Liver (tissue), 9 donors: Measurements from ENCODE around the gene UBE2F. TPM values are rescaled to one million over a fixed set of nuclear protein-coding genes. Genes with fewer than 3 reads are reported as not detected.

Experiments
- DNase-seq: peaks from one replicate; pipeline ENCODE4 v3.0.0-alpha.2; 2017; ENCODE audit warnings: low spot score
- H3K27ac ChIP-seq, 2 donors: one replicate each; pipeline ENCODE4 v1.7.0; 2013; ENCODE audit warnings: inconsistent platforms in 2 of 2, low read length in 2 of 2, control low read depth in 1 of 2, low read depth in 1 of 2, mild to moderate bottlenecking in 1 of 2
- H3K27me3 ChIP-seq, 4 donors: one replicate each; pipeline versions ENCODE4 v1.6.1 to v1.7.0; 2013; ENCODE audit warnings: low read length in 3 of 4, inconsistent platforms in 1 of 4, mild to moderate bottlenecking in 1 of 4, moderate library complexity in 1 of 4; ENCODE audit not compliant: control insufficient read depth in 4 of 4, insufficient read depth in 4 of 4
- H3K36me3 ChIP-seq, 4 donors: one replicate each; pipeline versions ENCODE4 v1.6.1 to v1.7.0; 2013; ENCODE audit warnings: low read length in 3 of 4, mild to moderate bottlenecking in 3 of 4, low read depth in 1 of 4, moderate library complexity in 1 of 4; ENCODE audit not compliant: control insufficient read depth in 4 of 4, insufficient read depth in 3 of 4
- H3K4me1 ChIP-seq, 4 donors: one replicate each; pipeline versions ENCODE4 v1.6.1 to v1.7.0; 2013; ENCODE audit warnings: low read length in 3 of 4, mild to moderate bottlenecking in 3 of 4, moderate library complexity in 1 of 4; ENCODE audit not compliant: control insufficient read depth in 4 of 4, insufficient read depth in 4 of 4
- H3K4me3 ChIP-seq, 3 donors: one replicate each; pipeline versions ENCODE4 v1.6.1 to v1.7.0; 2013; ENCODE audit warnings: low read length in 3 of 3, control low read depth in 1 of 3, low read depth in 1 of 3, mild to moderate bottlenecking in 1 of 3
- H3K9ac ChIP-seq, 2 donors: one replicate each; pipeline ENCODE4 v1.7.0; 2013; ENCODE audit warnings: low read length in 2 of 2, mild to moderate bottlenecking in 2 of 2, moderate library complexity in 2 of 2, control low read depth in 1 of 2, low read depth in 1 of 2
- H3K9me3 ChIP-seq, 4 donors: one replicate each; pipeline versions ENCODE4 v1.6.1 to v1.7.0; 2013; ENCODE audit warnings: low read length in 3 of 4; ENCODE audit not compliant: control insufficient read depth in 4 of 4
- ATF3 ChIP-seq: IDR thresholded peaks from 2 replicates; pipeline ENCODE4 v1.6.1; 2016; ENCODE audit warnings: antibody characterized with exemption
- FOXA1 ChIP-seq: IDR thresholded peaks from 2 replicates; pipeline ENCODE4 v1.6.1; 2016; ENCODE audit warnings: antibody characterized with exemption
- FOXA2 ChIP-seq: IDR thresholded peaks from 2 replicates; pipeline ENCODE4 v1.6.1; 2016; ENCODE audit warnings: antibody characterized with exemption
- GABPA ChIP-seq, 2 donors: IDR thresholded peaks in 1 of 2; conservative IDR thresholded peaks in 1 of 2; 2 replicates each; pipeline ENCODE4 v1.6.1; 2016; ENCODE audit warnings: antibody characterized with exemption in 2 of 2, mild to moderate bottlenecking in 1 of 2, moderate library complexity in 1 of 2
- JUND ChIP-seq, 2 donors: IDR thresholded peaks; 2 replicates each; pipeline ENCODE4 v1.6.1; 2016; ENCODE audit warnings: antibody characterized with exemption in 2 of 2
- NR2F2 ChIP-seq: IDR thresholded peaks from 2 replicates; pipeline ENCODE4 v1.6.1; 2016; ENCODE audit warnings: antibody characterized with exemption
- RAD21 ChIP-seq, 2 donors: IDR thresholded peaks; 2 replicates each; pipeline ENCODE4 v1.6.1; 2016; ENCODE audit warnings: antibody characterized with exemption in 2 of 2, mild to moderate bottlenecking in 2 of 2
- RXRA ChIP-seq, 2 donors: IDR thresholded peaks; 2 replicates each; pipeline ENCODE4 v1.6.1; 2017 to 2018; ENCODE audit warnings: antibody characterized with exemption in 2 of 2, mild to moderate bottlenecking in 1 of 2
- SP1 ChIP-seq: IDR thresholded peaks from 2 replicates; pipeline ENCODE4 v1.6.1; 2018; ENCODE audit warnings: antibody characterized with exemption, mild to moderate bottlenecking
- YY1 ChIP-seq: IDR thresholded peaks from 2 replicates; pipeline ENCODE4 v1.6.1; 2016; ENCODE audit warnings: antibody characterized with exemption, mild to moderate bottlenecking
- WGBS: extraction: QIAGEN DNeasy Blood & Tissue Kit; methylation state at CpG from one replicate; pipeline ENCODE4 v1.1.7; 2013; 5-methylcytosine and 5-hydroxymethylcytosine counted together
- polyA plus RNA-seq, 2 donors: library from polyadenylated mRNA; stranded (reverse) in 1 of 2; unstranded in 1 of 2; fragments of 200-250 nt in 1 of 2; fragments of >200 nt in 1 of 2; fragmentation: Nextera tagmentation in 1 of 2; extraction: Ambion mirVana in 1 of 2; gene quantifications; one replicate each; pipeline versions ENCODE4 v1.2.1 to v1.2.3, GENCODE V29; 2013 to 2015
- total RNA-seq, 2 donors: library from RNA; depleted of rRNA; stranded (reverse); fragments of >200 nt; gene quantifications; one replicate each; pipeline ENCODE4 v1.2.3, GENCODE V29; 2014
- TF ChIP-seq, protein P1 (sequence below): IDR thresholded peaks from 2 replicates; pipeline ENCODE4 v1.6.1; 2016; ENCODE audit warnings: antibody characterized with exemption
- TF ChIP-seq, protein P2 (sequence below): IDR thresholded peaks from 2 replicates; pipeline ENCODE4 v1.6.1; 2016; ENCODE audit warnings: antibody characterized with exemption, mild to moderate bottlenecking
- donor health status: healthy.
- donor health status: healthy.
- donor health status: healthy.
- donor health status: healthy.
- donor health status: healthy.

The UBE2F gene
- total and polyA plus RNA-seq, 4 donors: 30.5 to 55.3 (median 32.1) TPM

GRCh38 chr2:238004077-238004830, 37.4 kb downstream of the UBE2F start:
- no peaks in the 10 kb centered on the region for H3K9me3 ChIP-seq
- no peak overlapping the region for H3K9ac ChIP-seq
- TF ChIP-seq FOXA2 (no peak), FOXA1 (no peak), RXRA (IDR thresholded peaks at IDR 0.05) (no peak), RAD21 (IDR thresholded peaks at IDR 0.05) (no peak), SP1 (no peak), JUND (IDR thresholded peaks at IDR 0.05) (no peak)
- TF ChIP-seq, protein P1, sequence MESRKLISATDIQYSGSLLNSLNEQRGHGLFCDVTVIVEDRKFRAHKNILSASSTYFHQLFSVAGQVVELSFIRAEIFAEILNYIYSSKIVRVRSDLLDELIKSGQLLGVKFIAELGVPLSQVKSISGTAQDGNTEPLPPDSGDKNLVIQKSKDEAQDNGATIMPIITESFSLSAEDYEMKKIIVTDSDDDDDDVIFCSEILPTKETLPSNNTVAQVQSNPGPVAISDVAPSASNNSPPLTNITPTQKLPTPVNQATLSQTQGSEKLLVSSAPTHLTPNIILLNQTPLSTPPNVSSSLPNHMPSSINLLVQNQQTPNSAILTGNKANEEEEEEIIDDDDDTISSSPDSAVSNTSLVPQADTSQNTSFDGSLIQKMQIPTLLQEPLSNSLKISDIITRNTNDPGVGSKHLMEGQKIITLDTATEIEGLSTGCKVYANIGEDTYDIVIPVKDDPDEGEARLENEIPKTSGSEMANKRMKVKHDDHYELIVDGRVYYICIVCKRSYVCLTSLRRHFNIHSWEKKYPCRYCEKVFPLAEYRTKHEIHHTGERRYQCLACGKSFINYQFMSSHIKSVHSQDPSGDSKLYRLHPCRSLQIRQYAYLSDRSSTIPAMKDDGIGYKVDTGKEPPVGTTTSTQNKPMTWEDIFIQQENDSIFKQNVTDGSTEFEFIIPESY: no peak
- peaks cover 0 to 6% (median under 1%) of the 10 kb centered on the region in 4 donors for H3K36me3 ChIP-seq
- H3K4me3 ChIP-seq: no peak overlapping the region
- 94% methylated on average over 3 of the region's 3 CpGs for WGBS
- no peak for DNase-seq
- no peaks in the 10 kb centered on the region for H3K4me1 ChIP-seq
- no peaks in the 10 kb centered on the region for H3K27me3 ChIP-seq
- no peak overlapping the region for H3K27ac ChIP-seq

- DNase-seq: no peak
- H3K4me1 ChIP-seq: no peaks in the 10 kb centered on the region
- no peak overlapping the region for H3K4me3 ChIP-seq
- WGBS: 44% methylated on average over 1 of the region's 1 CpG
- no peak for TF ChIP-seq RAD21 (IDR thresholded peaks at IDR 0.05)
- TF ChIP-seq FOXA1: no peak
- no peak for TF ChIP-seq YY1
- TF ChIP-seq GABPA (IDR thresholded peaks at IDR 0.05 in 1 of 2, conservative IDR thresholded peaks at IDR 0.05 in 1 of 2): no peak
- no peak for TF ChIP-seq NR2F2
- TF ChIP-seq, protein P2, sequence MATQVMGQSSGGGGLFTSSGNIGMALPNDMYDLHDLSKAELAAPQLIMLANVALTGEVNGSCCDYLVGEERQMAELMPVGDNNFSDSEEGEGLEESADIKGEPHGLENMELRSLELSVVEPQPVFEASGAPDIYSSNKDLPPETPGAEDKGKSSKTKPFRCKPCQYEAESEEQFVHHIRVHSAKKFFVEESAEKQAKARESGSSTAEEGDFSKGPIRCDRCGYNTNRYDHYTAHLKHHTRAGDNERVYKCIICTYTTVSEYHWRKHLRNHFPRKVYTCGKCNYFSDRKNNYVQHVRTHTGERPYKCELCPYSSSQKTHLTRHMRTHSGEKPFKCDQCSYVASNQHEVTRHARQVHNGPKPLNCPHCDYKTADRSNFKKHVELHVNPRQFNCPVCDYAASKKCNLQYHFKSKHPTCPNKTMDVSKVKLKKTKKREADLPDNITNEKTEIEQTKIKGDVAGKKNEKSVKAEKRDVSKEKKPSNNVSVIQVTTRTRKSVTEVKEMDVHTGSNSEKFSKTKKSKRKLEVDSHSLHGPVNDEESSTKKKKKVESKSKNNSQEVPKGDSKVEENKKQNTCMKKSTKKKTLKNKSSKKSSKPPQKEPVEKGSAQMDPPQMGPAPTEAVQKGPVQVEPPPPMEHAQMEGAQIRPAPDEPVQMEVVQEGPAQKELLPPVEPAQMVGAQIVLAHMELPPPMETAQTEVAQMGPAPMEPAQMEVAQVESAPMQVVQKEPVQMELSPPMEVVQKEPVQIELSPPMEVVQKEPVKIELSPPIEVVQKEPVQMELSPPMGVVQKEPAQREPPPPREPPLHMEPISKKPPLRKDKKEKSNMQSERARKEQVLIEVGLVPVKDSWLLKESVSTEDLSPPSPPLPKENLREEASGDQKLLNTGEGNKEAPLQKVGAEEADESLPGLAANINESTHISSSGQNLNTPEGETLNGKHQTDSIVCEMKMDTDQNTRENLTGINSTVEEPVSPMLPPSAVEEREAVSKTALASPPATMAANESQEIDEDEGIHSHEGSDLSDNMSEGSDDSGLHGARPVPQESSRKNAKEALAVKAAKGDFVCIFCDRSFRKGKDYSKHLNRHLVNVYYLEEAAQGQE: no peak
- no peak for TF ChIP-seq ATF3
- TF ChIP-seq, protein P1: no peak
- no peak for TF ChIP-seq JUND (IDR thresholded peaks at IDR 0.05)
- H3K27ac ChIP-seq: no peak overlapping the region
- no peaks in the 10 kb centered on the region for H3K9me3 ChIP-seq
- H3K27me3 ChIP-seq: no peaks in the 10 kb centered on the region
- H3K36me3 ChIP-seq: peaks cover 0 to 4% (median 0%) of the 10 kb centered on the region in 4 donors
- H3K9ac ChIP-seq: no peak overlapping the region
Observed at GRCh38 chr2:238005528-238005927, 38.7 kb downstream of the UBE2F start.
